PFSK-1 (cell line): ENCODE data around the gene HES3.

Experiments used
- FOXP2 ChIP-seq: optimal IDR thresholded peaks from 2 replicates; pipeline ENCODE3; 2011; ENCODE audit warnings: borderline replicate concordance, control low read depth, inconsistent platforms; ENCODE audit not compliant: insufficient read depth; ENCODE audit errors: extremely low read length, extremely low read depth
- POLR2AphosphoS5 ChIP-seq: IDR thresholded peaks from 2 replicates; pipeline ENCODE4 v1.6.1; 2012; ENCODE audit warnings: low read depth, mild to moderate bottlenecking, control low read depth, low read length, moderate library complexity
- REST ChIP-seq, 2 experiments: IDR thresholded peaks; 2 replicates each; pipeline versions ENCODE4 v1.6.1 to v1.8.0; 2011 to 2012; ENCODE audit warnings: low read depth in 2 of 2, low read length in 2 of 2, control low read depth in 1 of 2, inconsistent platforms in 1 of 2, mild to moderate bottlenecking in 1 of 2, moderate library complexity in 1 of 2; ENCODE audit not compliant: insufficient read depth in 1 of 2
- SIN3A ChIP-seq: IDR thresholded peaks from 2 replicates; pipeline ENCODE4 v1.6.1; 2012; ENCODE audit warnings: mild to moderate bottlenecking, low read length, moderate library complexity, borderline replicate concordance; ENCODE audit not compliant: insufficient read depth
- TAF1 ChIP-seq: IDR thresholded peaks from 2 replicates; pipeline ENCODE4 v1.6.1; 2012; ENCODE audit warnings: low read length, control low read depth, borderline replicate concordance; ENCODE audit not compliant: insufficient read depth

The HES3 gene

GRCh38 chr1:6247651-6248050 is 3.7 kb downstream of the HES3 start:
- TF ChIP-seq REST (IDR thresholded peaks at IDR 0.05; ENCODE audit: insufficient read depth in 1 of 2, low read depth in 2 of 2, low read length in 2 of 2) (no peak), POLR2AphosphoS5 (no peak), SIN3A (no peak), FOXP2 (no peak), TAF1 (no peak)

GRCh38 chr1:6248161-6248776 is 4.3 kb downstream of the HES3 start:
- TF ChIP-seq TAF1 (no peak), FOXP2 (no peak), POLR2AphosphoS5 (no peak), SIN3A (no peak), REST (IDR thresholded peaks at IDR 0.05; ENCODE audit: insufficient read depth in 1 of 2, low read depth in 2 of 2, low read length in 2 of 2) (no peak)

GRCh38 chr1:6248932-6249738 is 5.2 kb downstream of the HES3 start:
- TF ChIP-seq FOXP2 (no peak), TAF1 (no peak), SIN3A (no peak), REST (IDR thresholded peaks at IDR 0.05; ENCODE audit: insufficient read depth in 1 of 2, low read depth in 2 of 2, low read length in 2 of 2) (no peak), POLR2AphosphoS5 (no peak)

- no peak for TF ChIP-seq TAF1
- TF ChIP-seq POLR2AphosphoS5 = no peak
- TF ChIP-seq FOXP2 = no peak
- TF ChIP-seq REST (IDR thresholded peaks at IDR 0.05; ENCODE audit: insufficient read depth in 1 of 2, low read depth in 2 of 2, low read length in 2 of 2) = no peak
- no peak for TF ChIP-seq SIN3A
These were observed 6.0 kb downstream of the HES3 start for GRCh38 chr1:6249739-6250689.
